Midbrain (tissue), 1 donor: ENCODE data around the gene AMH.

Source experiments
- DNase-seq: peaks from one replicate; lab custom pipeline; 2025; lab: John Stamatoyannopoulos, UW

Gene AMH

GRCh38 chr19:2249880-2250765 is 1.0 kb downstream of the AMH start:
- no peak for DNase-seq

GRCh38 chr19:2250766-2251105 is 1.6 kb downstream of the AMH start:
- no peak for DNase-seq

- DNase-seq = no peak
These were observed 2.3 kb downstream of the AMH start for GRCh38 chr19:2251106-2252054.

GRCh38 chr19:2252055-2252796 is 3.1 kb downstream of the AMH start:
- DNase-seq = no peak

GRCh38 chr19:2252797-2253105 is 3.6 kb downstream of the AMH start:
- no peak for DNase-seq

- DNase-seq = no peak
These were observed 4.3 kb downstream of the AMH start for GRCh38 chr19:2253106-2254063.

- DNase-seq = no peak
These were observed 5.1 kb downstream of the AMH start for GRCh38 chr19:2254064-2254872.

- no peak for DNase-seq
These were observed 6.2 kb downstream of the AMH start for GRCh38 chr19:2255112-2255845.

GRCh38 chr19:2255982-2256685 is 7.0 kb downstream of the AMH start, which contains the start of gene JSRP1:
TSS of gene JSRP1 (minus strand) at chr19:2256417. CDS start at chr19:2255314, 1,103 bp downstream.
- DNase-seq = no peak

GRCh38 chr19:2259336-2259735 is 10.2 kb downstream of the AMH start:
- DNase-seq = no peak

GRCh38 chr19:2260341-2260805 is 11.2 kb downstream of the AMH start:
- DNase-seq = no peak

GRCh38 chr19:2261438-2262172 is 12.5 kb downstream of the AMH start:
- DNase-seq = no peak

- peak; percentile 44 for DNase-seq
These were observed 17.3 kb downstream of the AMH start for GRCh38 chr19:2266183-2266993.

GRCh38 chr19:2268480-2268830 is 19.3 kb downstream of the AMH start:
- no peak for DNase-seq

- no peak for DNase-seq
These were observed 19.7 kb downstream of the AMH start for GRCh38 chr19:2268861-2269243.

- DNase-seq = peak; percentile 97
These were observed 20.4 kb downstream of the AMH start for GRCh38 chr19:2269244-2270156.

GRCh38 chr19:2270157-2270422 is 21.0 kb downstream of the AMH start:
- DNase-seq = no peak
